Kidney epithelial cell (primary cell): ENCODE measurements around the gene PC. TPM values are rescaled to one million over a fixed set of nuclear protein-coding genes. Genes with fewer than 3 reads are reported as not detected.

Source experiments
- DNase-seq: peaks from one replicate; pipeline ENCODE4 v3.0.0-alpha.2; 2010; ENCODE audit warnings: low read depth
- H3K27me3 ChIP-seq: 2 replicates; pipeline ENCODE4 v1.6.0; 2011; ENCODE audit warnings: low read length; ENCODE audit not compliant: control insufficient read depth, insufficient read depth
- H3K36me3 ChIP-seq: 2 replicates; pipeline ENCODE4 v1.5.1; 2011; ENCODE audit warnings: low read length; ENCODE audit not compliant: control insufficient read depth, insufficient read depth
- H3K4me3 ChIP-seq: 2 replicates; pipeline ENCODE4 v1.5.1; 2011; ENCODE audit warnings: low read depth, mild to moderate bottlenecking, control low read depth, low read length
- CTCF ChIP-seq: IDR thresholded peaks from 2 replicates; pipeline ENCODE4 v1.5.1; 2011; ENCODE audit warnings: mild to moderate bottlenecking, moderate library complexity, low read length, control low read depth, inconsistent platforms; ENCODE audit not compliant: insufficient read depth, poor library complexity, severe bottlenecking
- total RNA-seq: library from RNA; depleted of rRNA; stranded (reverse); fragments of >200 nt; gene quantifications from 2 replicates; pipeline ENCODE4 v1.2.3, GENCODE V29; 2015

The PC gene
- total RNA-seq, 1 donor from 2014 or later, result 10.1 TPM

- no peak for DNase-seq
- Histone ChIP-seq H3K36me3 (no peaks in the 10 kb centered on the region), H3K4me3 (no peak overlapping the region), H3K27me3 (no peaks in the 10 kb centered on the region)
- no peak for TF ChIP-seq CTCF
Measured at GRCh38 chr11:66922551-66922950, 35.6 kb downstream of the PC start.

GRCh38 chr11:66920978-66921784, 37.0 kb downstream of the PC start:
- Histone ChIP-seq H3K4me3 (no peak overlapping the region), H3K36me3 (no peaks in the 10 kb centered on the region), H3K27me3 (no peaks in the 10 kb centered on the region)
- no peak for DNase-seq
- TF ChIP-seq CTCF, result no peak

GRCh38 chr11:66919923-66920322, 38.3 kb downstream of the PC start:
- Histone ChIP-seq H3K4me3 (no peak overlapping the region), H3K36me3 (no peaks in the 10 kb centered on the region), H3K27me3 (no peaks in the 10 kb centered on the region)
- TF ChIP-seq CTCF, result no peak
- DNase-seq, result no peak

- H3K4me3 ChIP-seq, result no peak overlapping the region
- no peak for TF ChIP-seq CTCF
- DNase-seq, result no peak
Measured at GRCh38 chr11:66918741-66919140, 39.4 kb downstream of the PC start.

GRCh38 chr11:66915866-66916265, 42.3 kb downstream of the PC start:
- H3K36me3 ChIP-seq, result no peaks in the 10 kb centered on the region
- no peak overlapping the region for H3K4me3 ChIP-seq
- no peak for DNase-seq
- no peaks in the 10 kb centered on the region for H3K27me3 ChIP-seq
- no peak for TF ChIP-seq CTCF

More at GRCh38 chr11:66918741-66919140, 39.4 kb downstream of the PC start:
- Histone ChIP-seq H3K36me3 (no peaks in the 10 kb centered on the region), H3K27me3 (no peaks in the 10 kb centered on the region)
